ENCODE data around the gene AFF2.

Gene AFF2

GRCh38 chrX:148592595-148592994 lies 92.2 kb downstream of the AFF2 start:
- no peak for DNase-seq

- DNase-seq = no peak
Measured at GRCh38 chrX:148593146-148593545, 92.7 kb downstream of the AFF2 start.

GRCh38 chrX:148593987-148594386 lies 93.6 kb downstream of the AFF2 start:
- no peak for DNase-seq

GRCh38 chrX:148599404-148599803 lies 99.0 kb downstream of the AFF2 start:
- DNase-seq = no peak

GRCh38 chrX:148600131-148600530 lies 99.7 kb downstream of the AFF2 start:
- no peak for DNase-seq

GRCh38 chrX:148600581-148600980 lies 100.2 kb downstream of the AFF2 start:
- DNase-seq = no peak

GRCh38 chrX:148601034-148601433 lies 100.6 kb downstream of the AFF2 start:
- no peak for DNase-seq

GRCh38 chrX:148609515-148610327 lies 109.3 kb downstream of the AFF2 start:
- DNase-seq = no peak

GRCh38 chrX:148610328-148610698 lies 109.9 kb downstream of the AFF2 start:
- DNase-seq = no peak

- DNase-seq = no peak
Measured at GRCh38 chrX:148611993-148612392, 111.6 kb downstream of the AFF2 start.

GRCh38 chrX:148612431-148612830 lies 112.0 kb downstream of the AFF2 start:
- no peak for DNase-seq

GRCh38 chrX:148613636-148614035 lies 113.2 kb downstream of the AFF2 start:
- no peak for DNase-seq

- no peak for DNase-seq
Measured at GRCh38 chrX:148615491-148615890, 115.1 kb downstream of the AFF2 start.

- no peak for DNase-seq
Measured at GRCh38 chrX:148618470-148619445, 118.3 kb downstream of the AFF2 start.

- no peak for DNase-seq
Measured at GRCh38 chrX:148620023-148620422, 119.6 kb downstream of the AFF2 start.

- DNase-seq = no peak
Measured at GRCh38 chrX:148624951-148625474, 124.6 kb downstream of the AFF2 start.

GRCh38 chrX:148628621-148629020 lies 128.2 kb downstream of the AFF2 start:
- DNase-seq = no peak

- DNase-seq = no peak
Measured at GRCh38 chrX:148629434-148629833, 129.0 kb downstream of the AFF2 start.

- no peak for DNase-seq
Measured at GRCh38 chrX:148632444-148632843, 132.0 kb downstream of the AFF2 start.

- DNase-seq = no peak
Measured at GRCh38 chrX:148633218-148633908, 132.9 kb downstream of the AFF2 start.

GRCh38 chrX:148634591-148634990 lies 134.2 kb downstream of the AFF2 start:
- DNase-seq = no peak

GRCh38 chrX:148643460-148643859 lies 143.0 kb downstream of the AFF2 start:
- DNase-seq = no peak

- no peak for DNase-seq
Measured at GRCh38 chrX:148647651-148648050, 147.2 kb downstream of the AFF2 start.
